ENCODE measurements around the gene UBE4B. TPM values are rescaled to one million over a fixed set of nuclear protein-coding genes. Genes with fewer than 3 reads are reported as not detected.
"Not testable (repeated sequence)": the region's sequence is repeated elsewhere in the genome, so short reads cannot be mapped to it uniquely, and the experiment has no call there.

UBE4B gene
- total RNA-seq, 1 donor: 55.0 TPM

DNA sequence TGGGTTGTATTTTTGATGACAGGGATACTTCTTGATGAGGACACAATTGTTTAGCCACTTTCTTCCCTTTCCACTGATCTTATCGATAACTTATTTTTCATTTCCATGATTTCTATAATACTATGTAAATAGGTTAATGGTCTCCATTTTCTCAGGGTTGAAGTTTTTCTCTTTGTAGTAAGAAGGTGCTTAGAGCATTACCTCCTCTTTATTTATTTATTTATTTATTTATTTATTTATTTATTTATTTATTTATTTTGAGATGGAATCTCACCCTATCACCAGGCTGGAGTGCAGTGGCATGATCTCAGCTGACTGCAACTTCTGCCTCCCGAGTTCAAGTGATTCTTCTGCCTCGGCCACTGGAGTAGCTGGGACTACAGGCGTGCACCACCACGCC lies 70.4 kb downstream of the UBE4B start:
- no peak for DNase-seq (ENCODE audit: low read depth)
- TF ChIP-seq, protein P1, sequence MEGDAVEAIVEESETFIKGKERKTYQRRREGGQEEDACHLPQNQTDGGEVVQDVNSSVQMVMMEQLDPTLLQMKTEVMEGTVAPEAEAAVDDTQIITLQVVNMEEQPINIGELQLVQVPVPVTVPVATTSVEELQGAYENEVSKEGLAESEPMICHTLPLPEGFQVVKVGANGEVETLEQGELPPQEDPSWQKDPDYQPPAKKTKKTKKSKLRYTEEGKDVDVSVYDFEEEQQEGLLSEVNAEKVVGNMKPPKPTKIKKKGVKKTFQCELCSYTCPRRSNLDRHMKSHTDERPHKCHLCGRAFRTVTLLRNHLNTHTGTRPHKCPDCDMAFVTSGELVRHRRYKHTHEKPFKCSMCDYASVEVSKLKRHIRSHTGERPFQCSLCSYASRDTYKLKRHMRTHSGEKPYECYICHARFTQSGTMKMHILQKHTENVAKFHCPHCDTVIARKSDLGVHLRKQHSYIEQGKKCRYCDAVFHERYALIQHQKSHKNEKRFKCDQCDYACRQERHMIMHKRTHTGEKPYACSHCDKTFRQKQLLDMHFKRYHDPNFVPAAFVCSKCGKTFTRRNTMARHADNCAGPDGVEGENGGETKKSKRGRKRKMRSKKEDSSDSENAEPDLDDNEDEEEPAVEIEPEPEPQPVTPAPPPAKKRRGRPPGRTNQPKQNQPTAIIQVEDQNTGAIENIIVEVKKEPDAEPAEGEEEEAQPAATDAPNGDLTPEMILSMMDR (IDR thresholded peaks at IDR 0.05; ENCODE audit: insufficient read depth, low read length): no peak
- no peak overlapping the region for H3K4me3 ChIP-seq (ENCODE audit: low read depth, low read length)

DNA sequence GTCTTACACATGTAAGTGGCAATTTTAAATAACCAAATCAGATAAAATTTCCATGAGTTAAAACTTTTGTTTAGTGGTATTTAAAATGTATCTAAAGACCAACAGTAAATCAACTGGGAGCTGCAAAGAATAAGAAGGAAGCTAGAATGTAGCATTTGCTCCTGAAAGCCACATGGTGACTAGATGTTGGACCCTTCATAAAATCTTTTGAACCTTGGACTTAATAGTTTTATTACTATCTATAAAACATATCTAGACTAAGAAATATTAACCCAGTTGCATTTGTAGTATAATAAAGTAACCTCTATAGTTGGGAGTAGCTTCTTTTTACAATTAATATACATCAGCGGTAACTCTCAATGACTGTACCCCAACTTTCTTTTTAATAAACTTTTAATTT lies 72.1 kb downstream of the UBE4B start:
- no peak for DNase-seq (ENCODE audit: low read depth)
- TF ChIP-seq, protein P1 (IDR thresholded peaks at IDR 0.05; ENCODE audit: insufficient read depth, low read length): no peak
- H3K4me3 ChIP-seq (ENCODE audit: low read depth, low read length): no peak overlapping the region

DNA sequence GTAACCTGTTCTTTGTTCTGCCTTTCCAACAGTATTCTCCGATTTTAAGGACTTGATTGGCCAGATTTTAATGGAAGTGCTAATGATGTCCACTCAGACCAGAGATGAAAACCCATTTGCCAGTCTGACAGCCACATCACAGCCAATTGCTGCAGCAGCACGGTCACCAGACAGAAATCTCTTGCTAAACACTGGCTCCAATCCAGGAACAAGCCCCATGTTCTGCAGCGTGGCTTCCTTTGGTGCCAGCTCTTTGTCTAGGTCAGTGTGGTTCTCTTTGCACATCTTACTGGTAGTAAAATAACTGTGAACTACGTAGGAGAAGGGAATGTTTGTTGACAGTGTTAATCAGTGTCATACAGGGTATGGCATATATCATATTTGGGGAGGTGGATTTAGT lies 72.7 kb downstream of the UBE4B start:
- no peak for DNase-seq (ENCODE audit: low read depth)
- H3K4me3 ChIP-seq (ENCODE audit: low read depth, low read length): no peak overlapping the region
- TF ChIP-seq, protein P1 (IDR thresholded peaks at IDR 0.05; ENCODE audit: insufficient read depth, low read length): no peak

GRCh38 chr1:10106241-10106640 lies 73.5 kb downstream of the UBE4B start:
- H3K4me3 ChIP-seq (ENCODE audit: low read depth, low read length): no peak overlapping the region
- no peak for DNase-seq (ENCODE audit: low read depth)
- TF ChIP-seq, protein P1 (IDR thresholded peaks at IDR 0.05; ENCODE audit: insufficient read depth, low read length): no peak

GRCh38 chr1:10106756-10107475 lies 74.2 kb downstream of the UBE4B start:
- TF ChIP-seq, protein P1 (IDR thresholded peaks at IDR 0.05; ENCODE audit: insufficient read depth, low read length): no peak
- no peak overlapping the region for H3K4me3 ChIP-seq (ENCODE audit: low read depth, low read length)
- no peak for DNase-seq (ENCODE audit: low read depth)

- not testable (repeated sequence) for H3K4me3 ChIP-seq (ENCODE audit: low read depth, low read length); DNase-seq (ENCODE audit: low read depth)
These were observed 74.7 kb downstream of the UBE4B start for GRCh38 chr1:10107476-10107847.

GRCh38 chr1:10108134-10108663 lies 75.4 kb downstream of the UBE4B start:
- peak; percentile 64 for DNase-seq (ENCODE audit: low read depth)
- TF ChIP-seq, protein P1 (IDR thresholded peaks at IDR 0.05; ENCODE audit: insufficient read depth, low read length): no peak
- no peak overlapping the region for H3K4me3 ChIP-seq (ENCODE audit: low read depth, low read length)

Data from fibroblast of the aortic adventitia (primary cell).